GM18951 (cell line): ENCODE measurements around the gene LSM8.
"Not testable (repeated sequence)": the region's sequence is repeated elsewhere in the genome, so short reads cannot be mapped to it uniquely, and the experiment has no call there.

Experiments used
- POLR2A ChIP-seq: IDR thresholded peaks from 4 replicates; pipeline ENCODE4 v1.6.1; 2011; ENCODE audit warnings: mild to moderate bottlenecking; ENCODE audit not compliant: insufficient read length, insufficient read depth; ENCODE audit errors: extremely low read depth
- in situ Hi-C: fragments of 300-500 bp; cut with MboI; formaldehyde crosslinking; loops from one replicate; pipeline ENCODE4 v1.12.0; 2022; ENCODE audit warnings: low sequenced_read_pairs, mixed read lengths, inconsistent platforms; ENCODE audit not compliant: unreplicated experiment

The LSM8 gene

DNA sequence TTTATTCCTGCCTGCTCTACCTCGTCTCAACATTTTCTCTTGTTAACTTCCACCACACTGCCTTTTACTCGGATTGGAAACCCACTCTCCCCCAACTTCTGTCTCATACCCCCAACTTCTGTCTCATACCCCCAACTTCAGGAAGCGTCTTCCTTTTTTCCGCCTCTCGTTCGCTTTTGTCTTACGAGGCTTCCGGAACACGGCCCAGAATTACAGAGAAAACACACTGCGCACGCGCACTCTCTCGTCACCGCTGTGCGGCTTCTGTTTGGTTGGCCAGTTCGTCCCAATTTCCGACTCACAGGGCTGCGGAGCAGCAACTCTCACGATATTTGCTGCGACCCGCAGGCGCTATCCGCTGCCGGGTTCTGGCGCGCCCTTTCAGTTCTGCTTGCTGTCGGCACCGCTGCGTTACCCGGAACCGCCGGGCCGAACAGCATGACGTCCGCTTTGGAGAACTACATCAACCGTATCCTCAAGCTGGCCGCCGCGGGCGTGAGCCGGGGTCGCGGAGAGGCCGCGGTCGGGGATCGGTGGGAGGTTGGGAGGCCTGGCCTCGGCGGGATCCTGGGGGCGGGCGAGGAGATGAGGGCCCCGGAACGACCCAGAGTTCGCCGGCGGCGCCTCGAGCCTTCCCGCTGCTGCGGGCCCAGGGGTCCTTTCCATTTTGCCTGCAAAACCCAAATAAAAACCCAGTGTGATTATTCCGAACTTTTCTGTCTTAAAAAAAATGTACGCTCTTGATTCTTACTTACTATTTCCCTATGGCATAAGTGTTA lies at the start of gene LSM8:
TSS of gene LSM8 (plus strand) at position 379 of the 779 bp plus-strand sequence. CDS start at position 439, 60 bp downstream.
- in situ Hi-C loops: no loop called here
- peak; percentile 85 for TF ChIP-seq POLR2A

DNA sequence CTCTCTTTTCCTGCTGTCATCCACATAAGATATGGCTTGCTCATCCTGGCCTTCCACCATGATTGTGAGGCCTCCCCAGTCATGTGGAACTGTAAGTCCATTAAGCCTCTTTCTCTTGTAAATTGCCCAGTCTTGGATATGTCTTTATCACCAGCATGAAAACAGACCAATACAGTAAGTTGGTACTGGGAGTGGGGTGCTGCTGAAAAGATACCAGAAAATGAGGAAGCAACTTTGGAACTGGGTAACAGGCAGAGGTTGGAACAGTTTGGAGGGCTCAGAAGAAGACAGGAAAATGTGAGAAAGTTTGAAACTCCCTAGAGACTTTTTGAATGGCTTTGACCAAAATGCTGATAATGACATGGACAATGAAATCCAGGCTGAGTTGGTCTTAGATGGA lies 49.5 kb upstream of the LSM8 start:
- in situ Hi-C loops: not testable (repeated sequence)

DNA sequence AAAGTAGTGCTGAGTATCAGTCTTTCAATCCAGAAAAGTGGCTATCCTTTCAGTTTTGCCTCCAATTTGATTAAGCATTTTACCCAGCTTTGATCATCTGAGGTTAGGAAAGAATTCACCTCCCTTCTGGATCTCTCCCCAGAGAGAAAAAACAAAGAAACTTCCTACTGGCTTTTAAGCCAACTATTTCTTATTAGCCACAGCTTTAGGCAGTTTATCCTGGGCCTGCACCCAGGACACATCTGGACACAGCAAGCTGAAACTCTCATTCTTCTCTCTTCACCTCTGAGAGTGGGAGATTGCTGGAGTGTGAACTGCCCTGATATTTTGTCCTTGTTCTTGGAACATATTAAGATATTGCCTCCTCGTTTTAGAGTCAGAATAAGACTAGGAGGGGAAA lies 43.5 kb upstream of the LSM8 start:
- in situ Hi-C loops: no loop called here
- TF ChIP-seq POLR2A: no peak

DNA sequence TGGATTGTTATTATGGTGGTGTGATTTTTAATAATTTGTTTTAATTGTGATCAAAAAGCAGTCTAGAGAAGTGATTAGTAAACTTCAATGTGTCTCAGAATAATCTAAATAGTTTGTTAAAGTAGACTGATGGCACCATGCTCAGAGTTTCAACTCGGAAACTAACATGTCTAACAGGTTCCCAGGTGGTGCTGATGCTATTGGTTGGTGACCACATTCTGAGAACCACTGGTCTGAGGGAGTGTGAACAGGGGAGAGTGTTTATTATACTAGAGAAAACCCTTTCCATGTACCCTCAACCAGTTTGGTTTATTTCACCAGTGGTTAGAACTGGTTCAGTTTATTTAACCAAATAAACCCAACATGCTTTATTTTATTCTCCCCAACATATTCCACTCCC lies 42.0 kb upstream of the LSM8 start:
- in situ Hi-C loops: no loop called here
- no peak for TF ChIP-seq POLR2A

DNA sequence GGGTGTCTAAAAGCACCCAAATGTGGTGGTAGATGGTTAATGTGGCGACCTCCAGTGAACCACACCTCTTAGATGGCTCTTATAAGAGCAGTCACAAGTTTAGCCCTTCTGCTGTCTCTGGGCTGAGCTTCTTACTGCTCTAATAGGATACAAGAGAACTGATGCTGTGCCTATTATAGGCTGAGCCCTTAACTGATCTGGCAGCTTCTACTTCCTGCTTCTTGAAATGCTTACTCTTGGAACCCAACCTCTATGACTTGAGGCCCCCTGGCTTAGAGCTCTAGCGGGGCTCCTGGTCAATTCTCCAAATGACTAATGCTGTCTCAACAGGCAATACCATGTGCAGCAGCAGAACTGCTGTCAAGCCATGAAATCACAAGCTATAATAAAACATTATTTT lies 35.0 kb upstream of the LSM8 start:
- in situ Hi-C loops: no loop called here
- no peak for TF ChIP-seq POLR2A

DNA sequence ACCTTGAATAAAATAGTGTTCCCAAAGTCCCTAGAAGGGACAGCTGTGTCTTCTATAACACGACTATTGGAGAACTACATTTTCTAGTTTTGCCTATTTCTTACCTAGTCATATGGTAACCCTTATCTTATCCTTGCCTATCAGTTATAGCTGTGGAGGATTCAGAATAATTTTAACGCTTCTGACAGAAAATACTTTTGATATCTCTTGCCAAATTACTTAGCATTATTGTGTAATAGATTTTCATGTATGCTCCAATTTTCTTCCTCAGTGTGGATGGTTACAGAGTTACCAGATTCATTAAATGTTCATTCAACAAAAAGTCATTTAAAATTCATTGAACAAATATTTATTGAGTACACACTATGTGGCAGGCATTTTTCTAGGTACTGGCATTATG lies 34.6 kb upstream of the LSM8 start:
- in situ Hi-C loops: no loop called here
- TF ChIP-seq POLR2A: no peak

DNA sequence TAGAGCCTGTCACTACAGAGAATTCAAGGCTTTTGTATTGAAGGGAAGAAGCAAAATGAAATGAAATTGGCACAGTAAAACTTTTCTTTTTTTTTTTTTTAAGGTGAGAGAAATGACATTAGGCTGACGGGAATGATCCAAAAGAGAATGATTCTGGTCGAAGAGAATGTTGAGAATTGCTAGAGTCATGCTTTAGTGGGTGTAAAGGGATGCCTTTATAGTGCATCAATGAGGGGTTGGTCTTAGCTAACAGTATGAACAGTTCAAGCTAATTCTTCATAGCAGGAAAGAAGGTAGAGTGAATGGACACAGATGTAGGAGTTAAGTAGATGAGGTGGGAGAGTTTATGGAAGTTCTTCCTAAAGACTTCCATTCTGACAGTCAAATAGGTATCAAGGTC lies 32.3 kb upstream of the LSM8 start:
- in situ Hi-C loops: no loop called here
- TF ChIP-seq POLR2A: no peak

DNA sequence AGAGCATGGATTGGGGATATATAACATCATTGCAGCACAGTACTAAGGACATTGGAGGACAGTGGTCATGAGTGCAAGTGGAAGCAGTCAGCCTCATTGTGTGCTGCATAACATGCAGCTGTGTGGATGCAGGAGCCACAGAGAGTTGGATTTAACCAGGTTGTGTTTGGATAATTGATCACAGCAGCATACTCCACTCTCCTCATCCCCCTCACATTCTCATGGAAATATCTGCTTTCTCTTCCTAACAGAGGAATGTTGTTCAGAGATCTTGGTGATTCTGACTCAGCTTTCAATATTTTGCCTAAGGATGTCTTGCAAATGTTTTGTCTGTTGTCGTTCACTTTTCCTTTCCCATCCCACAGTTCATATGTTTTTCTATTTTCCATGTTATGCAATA lies 31.8 kb upstream of the LSM8 start:
- TF ChIP-seq POLR2A: no peak
- in situ Hi-C loops: no loop called here

DNA sequence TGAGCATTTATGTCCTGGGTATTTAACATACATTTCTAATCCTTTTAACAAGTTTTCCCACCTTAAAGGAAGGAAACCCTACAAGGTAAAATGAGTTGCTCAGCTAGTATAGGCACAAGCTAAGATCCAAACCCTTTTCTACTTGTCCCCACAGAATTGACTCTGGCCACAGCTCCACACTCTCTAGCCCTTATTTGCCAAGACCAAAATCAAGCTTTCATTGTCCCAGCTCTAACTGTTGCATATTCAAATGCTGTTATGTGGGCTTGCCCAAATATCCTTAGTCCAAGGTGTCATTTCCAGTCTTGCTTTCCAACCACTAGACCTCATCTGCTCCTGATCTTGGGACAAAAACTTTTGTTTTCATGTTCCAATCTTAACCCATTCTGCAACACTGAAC lies 31.3 kb upstream of the LSM8 start:
- no peak for TF ChIP-seq POLR2A
- in situ Hi-C loops: no loop called here

DNA sequence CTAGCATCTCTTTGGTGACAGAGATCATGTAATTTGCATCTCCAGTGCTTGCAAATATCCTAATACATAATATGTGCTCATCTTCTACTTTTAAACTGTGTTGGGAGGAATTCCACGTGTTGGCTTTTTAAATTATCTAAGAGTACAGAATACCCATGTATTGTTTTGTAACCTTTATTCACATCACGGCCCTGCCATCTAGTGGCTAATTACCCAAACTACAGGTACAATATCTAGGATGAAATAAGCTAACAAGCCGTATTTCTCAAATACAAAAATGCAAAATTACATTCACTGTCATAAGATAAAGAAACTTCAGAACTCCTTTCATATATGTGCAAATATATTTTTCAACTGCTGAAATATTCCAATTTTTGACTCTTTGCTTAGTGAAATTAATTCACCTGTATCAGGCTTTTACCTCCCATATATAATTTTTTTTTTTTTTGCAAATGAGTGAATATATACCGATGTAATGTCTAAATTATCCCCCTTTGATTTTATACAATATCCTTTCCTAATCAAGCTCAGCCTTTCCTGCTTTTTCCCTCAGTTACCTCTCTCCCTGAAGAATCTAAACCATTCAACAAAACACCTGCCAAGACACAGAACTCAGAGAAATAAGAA lies 30.3 kb upstream of the LSM8 start:
- in situ Hi-C loops: no loop called here
- TF ChIP-seq POLR2A: no peak

DNA sequence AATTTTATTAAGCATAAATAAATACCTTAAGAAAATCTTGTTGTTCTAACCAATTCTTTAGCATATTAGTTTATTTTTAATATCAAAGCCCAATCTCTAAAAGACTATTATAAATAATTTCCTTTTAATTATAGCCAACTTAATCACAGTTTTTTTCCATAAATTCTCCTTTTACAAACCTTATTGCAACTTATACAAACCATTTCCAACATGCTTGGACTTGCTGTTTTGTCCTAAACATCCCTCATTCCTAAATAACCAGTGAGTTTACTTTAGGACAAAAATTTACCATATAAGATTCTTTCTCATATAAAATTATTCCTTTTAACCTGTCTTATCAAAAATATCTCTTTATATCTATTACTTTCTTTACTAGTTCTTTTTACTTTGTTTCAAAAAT lies 25.2 kb upstream of the LSM8 start:
- TF ChIP-seq POLR2A: no peak
- in situ Hi-C loops: no loop called here

DNA sequence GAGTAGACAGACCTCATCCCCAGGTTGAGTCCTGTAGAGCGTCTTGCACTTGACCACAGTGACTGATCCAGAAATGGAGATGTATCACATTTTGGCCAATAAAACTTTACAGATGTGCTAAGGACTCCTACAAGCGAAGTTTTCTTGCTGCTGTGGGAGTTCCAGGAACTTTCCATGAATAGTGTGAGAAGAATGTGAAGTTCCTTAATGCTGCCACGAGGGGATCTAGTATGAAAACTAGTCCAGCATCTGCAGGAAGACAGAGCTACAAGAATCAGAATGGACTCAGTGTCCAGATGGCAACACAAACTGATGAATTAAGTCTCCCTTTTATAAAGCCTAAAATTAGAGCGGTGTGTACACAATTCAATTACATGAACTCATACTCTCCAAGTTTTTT lies 14.8 kb upstream of the LSM8 start:
- no peak for TF ChIP-seq POLR2A
- in situ Hi-C loops: no loop called here

DNA sequence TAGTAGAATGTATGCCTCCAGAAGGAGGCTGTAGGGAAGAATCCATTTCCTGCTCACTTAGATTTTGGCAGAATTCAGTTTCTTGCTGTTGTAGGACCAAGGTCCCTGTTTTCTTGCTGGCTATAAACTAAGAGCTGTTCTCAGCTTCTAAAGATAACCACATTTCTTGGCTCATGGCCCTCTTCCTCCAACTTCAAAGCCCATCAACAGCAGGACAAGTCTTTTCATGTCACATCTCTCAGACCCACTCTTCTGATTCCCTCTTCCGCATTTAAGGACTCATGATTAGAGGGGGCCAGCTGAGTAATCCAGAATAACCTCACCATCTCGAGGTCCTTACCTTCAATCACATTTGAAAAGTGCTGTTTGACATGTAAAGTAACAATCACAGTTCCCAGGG lies 8.2 kb upstream of the LSM8 start:
- in situ Hi-C loops: no loop called here
- no peak for TF ChIP-seq POLR2A

DNA sequence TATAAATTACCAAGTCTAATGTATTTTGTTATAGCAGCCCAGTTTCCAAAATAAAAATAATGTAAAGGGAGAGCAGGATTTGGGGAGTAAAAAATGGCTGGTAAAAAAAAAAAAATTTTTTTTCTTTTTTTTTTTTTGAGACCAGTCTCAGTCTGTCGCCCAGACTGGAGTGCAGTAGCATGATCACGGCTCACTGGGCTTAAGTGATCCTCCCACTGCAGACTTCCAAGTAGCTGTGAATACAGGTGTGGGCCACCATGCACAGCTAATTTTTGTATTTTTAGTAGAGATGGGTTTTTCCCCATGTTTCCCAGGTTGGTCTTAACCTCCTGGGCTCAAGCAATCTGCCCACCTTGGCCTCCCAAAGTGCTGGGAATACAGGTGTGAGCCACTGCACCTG lies 4.8 kb upstream of the LSM8 start:
- no peak for TF ChIP-seq POLR2A
- in situ Hi-C loops: no loop called here
